Measurements from ENCODE around the gene STARD3NL.

The STARD3NL gene

GRCh38 chr7:38206071-38206470 lies 28.0 kb downstream of the STARD3NL start:
- TF ChIP-seq, protein P1, sequence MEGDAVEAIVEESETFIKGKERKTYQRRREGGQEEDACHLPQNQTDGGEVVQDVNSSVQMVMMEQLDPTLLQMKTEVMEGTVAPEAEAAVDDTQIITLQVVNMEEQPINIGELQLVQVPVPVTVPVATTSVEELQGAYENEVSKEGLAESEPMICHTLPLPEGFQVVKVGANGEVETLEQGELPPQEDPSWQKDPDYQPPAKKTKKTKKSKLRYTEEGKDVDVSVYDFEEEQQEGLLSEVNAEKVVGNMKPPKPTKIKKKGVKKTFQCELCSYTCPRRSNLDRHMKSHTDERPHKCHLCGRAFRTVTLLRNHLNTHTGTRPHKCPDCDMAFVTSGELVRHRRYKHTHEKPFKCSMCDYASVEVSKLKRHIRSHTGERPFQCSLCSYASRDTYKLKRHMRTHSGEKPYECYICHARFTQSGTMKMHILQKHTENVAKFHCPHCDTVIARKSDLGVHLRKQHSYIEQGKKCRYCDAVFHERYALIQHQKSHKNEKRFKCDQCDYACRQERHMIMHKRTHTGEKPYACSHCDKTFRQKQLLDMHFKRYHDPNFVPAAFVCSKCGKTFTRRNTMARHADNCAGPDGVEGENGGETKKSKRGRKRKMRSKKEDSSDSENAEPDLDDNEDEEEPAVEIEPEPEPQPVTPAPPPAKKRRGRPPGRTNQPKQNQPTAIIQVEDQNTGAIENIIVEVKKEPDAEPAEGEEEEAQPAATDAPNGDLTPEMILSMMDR (IDR thresholded peaks at IDR 0.05; ENCODE audit: insufficient read depth, low read length, poor library complexity, severe bottlenecking) = no peak
- peaks cover 2% of the 10 kb centered on the region for H3K36me3 ChIP-seq (ENCODE audit: control insufficient read depth, insufficient read depth, low read length)
- H3K27me3 ChIP-seq (replicated peaks; ENCODE audit: control insufficient read depth, insufficient read depth, low read length) = no peaks in the 10 kb centered on the region

GRCh38 chr7:38207843-38208242 lies 29.8 kb downstream of the STARD3NL start:
- H3K27me3 ChIP-seq (replicated peaks; ENCODE audit: control insufficient read depth, insufficient read depth, low read length) = no peaks in the 10 kb centered on the region
- no peak for DNase-seq (ENCODE audit: extremely low read depth, insufficient read length)
- H3K4me3 ChIP-seq (replicated peaks; ENCODE audit: low read depth, low read length) = no peak overlapping the region
- peaks cover 2% of the 10 kb centered on the region for H3K36me3 ChIP-seq (ENCODE audit: control insufficient read depth, insufficient read depth, low read length)
- TF ChIP-seq, protein P1 (IDR thresholded peaks at IDR 0.05; ENCODE audit: insufficient read depth, low read length, poor library complexity, severe bottlenecking) = no peak

More at GRCh38 chr7:38206071-38206470, 28.0 kb downstream of the STARD3NL start:
- DNase-seq (ENCODE audit: extremely low read depth, insufficient read length) = no peak
- no peak overlapping the region for H3K4me3 ChIP-seq (replicated peaks; ENCODE audit: low read depth, low read length)

DNA sequence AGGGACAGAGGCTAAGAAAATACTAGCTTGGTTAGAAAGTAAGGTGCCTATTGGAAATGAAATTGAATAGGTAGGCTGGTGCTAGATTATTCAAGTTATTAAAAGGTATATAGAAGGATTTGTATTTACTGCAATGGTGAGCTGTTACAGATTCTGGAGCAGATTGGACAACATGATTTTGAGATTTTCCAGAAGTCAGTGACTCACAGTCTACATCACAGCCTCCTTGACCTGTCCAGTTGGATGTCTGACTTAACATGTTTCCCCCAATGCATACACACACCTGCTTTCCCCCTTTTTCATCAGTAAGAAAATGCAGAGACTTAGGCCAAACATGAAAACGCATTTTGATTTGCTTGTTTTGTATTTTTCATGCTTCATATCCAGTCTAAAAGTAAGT lies 33.4 kb downstream of the STARD3NL start:
- H3K4me3 ChIP-seq (replicated peaks; ENCODE audit: low read depth, low read length) = no peak overlapping the region
- DNase-seq (ENCODE audit: extremely low read depth, insufficient read length) = no peak
- H3K36me3 ChIP-seq (ENCODE audit: control insufficient read depth, insufficient read depth, low read length) = peaks cover 4% of the 10 kb centered on the region
- TF ChIP-seq, protein P1 (IDR thresholded peaks at IDR 0.05; ENCODE audit: insufficient read depth, low read length, poor library complexity, severe bottlenecking) = no peak
- H3K27me3 ChIP-seq (replicated peaks; ENCODE audit: control insufficient read depth, insufficient read depth, low read length) = no peaks in the 10 kb centered on the region

DNA sequence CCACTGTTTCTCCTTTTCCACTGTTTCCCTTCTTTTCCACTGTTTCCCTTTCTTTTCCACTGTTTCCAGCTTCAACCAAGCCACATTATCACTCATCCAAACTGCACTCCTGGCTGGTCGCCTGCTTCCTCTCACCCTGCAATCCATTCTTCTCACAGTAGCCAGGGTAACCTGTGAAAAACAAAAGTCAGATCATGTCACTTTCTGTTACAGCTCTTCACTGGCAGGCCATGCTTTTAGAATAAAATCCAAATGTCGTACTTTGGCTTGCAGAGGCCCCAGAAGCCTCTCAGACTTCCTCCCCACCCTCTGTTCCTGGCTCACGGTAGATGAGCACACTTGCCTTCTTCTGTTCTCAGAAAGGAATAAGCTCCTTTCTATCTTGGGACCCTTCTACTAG lies 33.9 kb downstream of the STARD3NL start:
- DNase-seq (ENCODE audit: extremely low read depth, insufficient read length) = no peak
- Histone ChIP-seq H3K4me3 (replicated peaks; ENCODE audit: low read depth, low read length) (no peak overlapping the region), H3K27me3 (replicated peaks; ENCODE audit: control insufficient read depth, insufficient read depth, low read length) (no peaks in the 10 kb centered on the region), H3K36me3 (ENCODE audit: control insufficient read depth, insufficient read depth, low read length) (peaks cover 8% of the 10 kb centered on the region)
- TF ChIP-seq, protein P1 (IDR thresholded peaks at IDR 0.05; ENCODE audit: insufficient read depth, low read length, poor library complexity, severe bottlenecking) = no peak

DNA sequence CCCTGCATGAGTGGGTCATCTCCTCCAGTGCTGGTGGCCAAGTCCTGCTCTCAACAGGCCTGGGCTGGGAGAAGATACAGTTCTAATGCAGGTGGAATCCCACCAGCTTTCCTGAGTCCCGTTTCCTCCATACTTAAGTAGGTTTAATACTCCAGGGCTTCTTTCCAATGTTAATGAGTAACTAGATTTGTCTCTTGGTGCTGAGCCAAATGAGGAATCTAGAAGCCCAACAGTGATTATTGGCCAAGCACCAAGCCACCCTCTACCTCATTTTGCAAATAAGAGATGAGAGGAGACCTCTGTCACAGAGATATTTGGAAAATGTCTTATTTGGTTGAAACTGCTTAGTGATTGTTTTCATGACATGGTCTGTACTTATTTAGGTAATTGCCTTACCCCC lies 37.1 kb downstream of the STARD3NL start:
- H3K36me3 ChIP-seq (ENCODE audit: control insufficient read depth, insufficient read depth, low read length) = peaks cover 17% of the 10 kb centered on the region
- TF ChIP-seq, protein P1 (IDR thresholded peaks at IDR 0.05; ENCODE audit: insufficient read depth, low read length, poor library complexity, severe bottlenecking) = no peak
- no peak for DNase-seq (ENCODE audit: extremely low read depth, insufficient read length)
- no peaks in the 10 kb centered on the region for H3K27me3 ChIP-seq (replicated peaks; ENCODE audit: control insufficient read depth, insufficient read depth, low read length)
- no peak overlapping the region for H3K4me3 ChIP-seq (replicated peaks; ENCODE audit: low read depth, low read length)

Data from GM06990 (cell line).